Activated CD8-positive, alpha-beta T cell treated with anti-CD3 and anti-CD28 coated beads for 36 hours (primary cell): ENCODE data around the gene HOXB9. TPM values are rescaled to one million over a fixed set of nuclear protein-coding genes. Genes with fewer than 3 reads are reported as not detected.

Source experiments
- ATAC-seq: fragments of 200-7000 bp; cut with Tn5 transposase; one replicate; pipeline ENCODE4 v1.10.0; 2021; ENCODE audit warnings: mild to moderate bottlenecking, moderate library complexity
- CTCF ChIA-PET: fragments of 350-600 bp; sonication (Branson Sonifier 250); formaldehyde crosslinking; loops from one replicate; lab custom pipeline; 2021; ENCODE audit warnings: antibody characterized with exemption; lab: Charles Lee
- POLR2A ChIA-PET: fragments of 350-600 bp; sonication (Branson Sonifier 250); formaldehyde crosslinking; loops from one replicate; lab custom pipeline; 2021; ENCODE audit warnings: antibody characterized with exemption; lab: Charles Lee
- DNase-seq: peaks from one replicate; pipeline ENCODE4 v3.0.0-alpha.2; 2020
- H3K27ac Mint-ChIP-seq: one replicate; pipeline ENCODE4 v1.8.0; 2021; ENCODE audit warnings: mild to moderate bottlenecking, mixed read lengths
- H3K27me3 Mint-ChIP-seq: one replicate; pipeline ENCODE4 v1.8.0; 2021; ENCODE audit warnings: mixed read lengths
- H3K36me3 Mint-ChIP-seq: one replicate; pipeline ENCODE4 v1.8.0; 2021; ENCODE audit warnings: low read depth, mixed read lengths
- H3K4me1 Mint-ChIP-seq: one replicate; pipeline ENCODE4 v1.8.0; 2021; ENCODE audit warnings: low read depth, mixed read lengths
- H3K4me3 Mint-ChIP-seq: one replicate; pipeline ENCODE4 v1.8.0; 2021; ENCODE audit warnings: mild to moderate bottlenecking, moderate library complexity, mixed read lengths
- H3K9me3 Mint-ChIP-seq: one replicate; pipeline ENCODE4 v1.8.0; 2021; ENCODE audit warnings: mixed read lengths
- intact Hi-C: fragments of 100-400 bp; cut with micrococcal nuclease; formaldehyde crosslinking; loops from one replicate; pipeline ENCODE4 v1.10.0; 2022
- total RNA-seq, 2 experiments: library from RNA; stranded (reverse); gene quantifications; one replicate each; pipeline ENCODE4 v1.2.3, GENCODE V29; 2021
- TF ChIP-seq, protein P1 (sequence below): fragments of 200-600 bp; IDR thresholded peaks from one replicate; pipeline ENCODE4 v1.8.0; 2022; ENCODE audit warnings: antibody characterized with exemption, mild to moderate bottlenecking

Gene HOXB9
- total RNA-seq, 2 experiments from 2014 or later = 6.9 to 7.0 TPM

DNA sequence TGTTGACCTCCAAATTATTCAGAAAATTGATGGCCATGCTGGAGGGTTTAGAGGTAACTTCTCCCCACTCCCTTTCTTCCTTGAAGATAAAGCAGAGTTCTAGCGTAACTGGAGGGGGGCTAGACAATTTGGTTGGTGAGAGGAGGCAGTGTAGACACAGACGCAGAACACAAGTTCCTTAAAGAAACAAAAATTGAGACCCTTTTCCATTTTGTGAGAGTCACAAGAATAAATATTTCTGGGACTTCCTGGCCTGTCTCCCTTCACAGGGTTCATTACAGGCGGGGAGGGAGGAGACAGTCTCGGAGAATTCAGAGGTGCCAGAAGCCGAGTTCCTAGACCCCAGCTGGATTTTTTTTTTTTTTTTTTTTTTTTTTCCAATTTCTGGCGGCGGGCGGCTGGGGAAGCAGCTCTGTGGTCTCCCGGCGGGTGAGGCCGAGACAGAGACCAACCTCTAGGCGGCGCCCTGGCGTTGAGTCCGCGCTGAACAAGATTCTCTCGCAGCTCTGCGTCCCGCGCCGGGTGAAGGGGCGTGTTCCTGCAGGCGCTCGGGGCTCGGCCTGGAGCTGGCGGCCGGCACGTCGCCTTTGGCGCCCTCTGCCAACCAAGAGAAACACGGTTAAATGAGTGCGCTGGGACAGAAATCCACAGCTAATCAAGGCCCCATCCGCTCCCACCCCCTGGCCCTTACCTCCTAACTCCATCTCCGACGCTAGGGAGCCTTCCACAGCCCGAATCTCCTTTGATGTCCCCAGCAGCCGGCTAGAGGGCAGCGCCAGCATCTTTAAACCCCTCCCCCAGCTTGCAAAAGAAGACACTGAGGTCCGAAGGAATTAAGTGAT lies 10.2 kb upstream of the HOXB9 start:
- POLR2A ChIA-PET = interaction anchor here (0.9 to 1.2 kb wide), 2 partner anchors 18 to 102 kb away, joined by 3 to 4 read pairs; no protein-coding TSS in a partner anchor
- H3K9me3 Mint-ChIP-seq = no peaks in the 10 kb centered on the region
- H3K4me3 Mint-ChIP-seq = no peak overlapping the region
- DNase-seq (peak; percentile 89), ATAC-seq (peak; percentile 95)
- intact Hi-C loops = no loop called here
- H3K27ac Mint-ChIP-seq = no peak overlapping the region
- peaks cover 6% of the 10 kb centered on the region for H3K4me1 Mint-ChIP-seq
- TF ChIP-seq, protein P1, sequence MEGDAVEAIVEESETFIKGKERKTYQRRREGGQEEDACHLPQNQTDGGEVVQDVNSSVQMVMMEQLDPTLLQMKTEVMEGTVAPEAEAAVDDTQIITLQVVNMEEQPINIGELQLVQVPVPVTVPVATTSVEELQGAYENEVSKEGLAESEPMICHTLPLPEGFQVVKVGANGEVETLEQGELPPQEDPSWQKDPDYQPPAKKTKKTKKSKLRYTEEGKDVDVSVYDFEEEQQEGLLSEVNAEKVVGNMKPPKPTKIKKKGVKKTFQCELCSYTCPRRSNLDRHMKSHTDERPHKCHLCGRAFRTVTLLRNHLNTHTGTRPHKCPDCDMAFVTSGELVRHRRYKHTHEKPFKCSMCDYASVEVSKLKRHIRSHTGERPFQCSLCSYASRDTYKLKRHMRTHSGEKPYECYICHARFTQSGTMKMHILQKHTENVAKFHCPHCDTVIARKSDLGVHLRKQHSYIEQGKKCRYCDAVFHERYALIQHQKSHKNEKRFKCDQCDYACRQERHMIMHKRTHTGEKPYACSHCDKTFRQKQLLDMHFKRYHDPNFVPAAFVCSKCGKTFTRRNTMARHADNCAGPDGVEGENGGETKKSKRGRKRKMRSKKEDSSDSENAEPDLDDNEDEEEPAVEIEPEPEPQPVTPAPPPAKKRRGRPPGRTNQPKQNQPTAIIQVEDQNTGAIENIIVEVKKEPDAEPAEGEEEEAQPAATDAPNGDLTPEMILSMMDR = peak; percentile 77
- H3K27me3 Mint-ChIP-seq = peaks cover 74% of the 10 kb centered on the region
- CTCF ChIA-PET = interaction anchor here (0.6 to 3.5 kb wide), 63 partner anchors 8 to 1019 kb away, joined by 3 to 33 read pairs (median 4); partner anchors contain the start of genes ATP5MC1, HOXB5, HOXB8 and HOXB9
- H3K36me3 Mint-ChIP-seq = no peaks in the 10 kb centered on the region

DNA sequence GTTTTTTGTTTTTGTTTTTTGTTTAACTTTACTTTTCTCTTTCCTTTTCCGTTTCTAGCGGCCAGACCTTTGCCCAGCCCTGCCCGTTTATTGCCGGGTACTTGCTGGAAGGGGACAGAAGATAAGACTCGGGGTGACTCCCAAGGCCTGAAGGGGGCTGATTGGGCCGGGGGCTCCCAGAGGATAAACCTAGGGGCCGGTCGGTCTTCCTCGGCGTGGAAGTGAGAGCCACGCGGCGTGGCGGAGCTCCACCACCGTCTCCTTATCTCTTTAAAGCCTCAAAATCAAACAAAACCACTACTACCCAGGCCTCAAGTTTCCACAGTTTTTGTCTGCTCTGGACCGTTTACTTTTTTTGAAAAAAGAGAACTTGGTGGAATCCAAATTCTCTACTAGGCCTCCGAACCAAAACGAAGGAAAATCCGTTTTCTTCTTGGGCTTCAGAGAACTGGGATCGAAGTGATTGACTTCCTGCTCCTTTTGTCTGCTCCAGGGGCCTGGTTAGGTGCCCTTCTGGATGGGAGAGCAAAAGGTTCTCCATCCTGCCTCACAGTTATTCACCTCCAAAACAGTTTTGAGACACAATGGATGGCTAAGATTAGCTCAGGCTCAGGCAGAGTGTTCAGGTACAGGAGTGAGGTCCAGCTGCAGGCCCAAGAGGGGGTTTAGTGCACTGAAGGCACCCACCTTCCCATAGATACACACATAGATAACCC lies 8.5 kb upstream of the HOXB9 start:
- TF ChIP-seq, protein P1 = no peak
- DNase-seq (no peak), ATAC-seq (no peak)
- no peaks in the 10 kb centered on the region for H3K9me3 Mint-ChIP-seq
- POLR2A ChIA-PET = interaction anchor here (0.7 kb wide), 1 partner anchor 11 kb away, joined by 3 read pairs; no protein-coding TSS in a partner anchor
- H3K36me3 Mint-ChIP-seq = no peaks in the 10 kb centered on the region
- no peak overlapping the region for H3K27ac Mint-ChIP-seq
- intact Hi-C loops = no loop called here
- peaks cover 76% of the 10 kb centered on the region for H3K27me3 Mint-ChIP-seq
- H3K4me1 Mint-ChIP-seq = peaks cover 6% of the 10 kb centered on the region
- no peak overlapping the region for H3K4me3 Mint-ChIP-seq
- CTCF ChIA-PET = interaction anchor here (1.4 to 3.5 kb wide), 11 partner anchors 8 to 134 kb away, joined by 4 to 33 read pairs (median 11); partner anchors contain the start of genes HOXB8 and HOXB9

DNA sequence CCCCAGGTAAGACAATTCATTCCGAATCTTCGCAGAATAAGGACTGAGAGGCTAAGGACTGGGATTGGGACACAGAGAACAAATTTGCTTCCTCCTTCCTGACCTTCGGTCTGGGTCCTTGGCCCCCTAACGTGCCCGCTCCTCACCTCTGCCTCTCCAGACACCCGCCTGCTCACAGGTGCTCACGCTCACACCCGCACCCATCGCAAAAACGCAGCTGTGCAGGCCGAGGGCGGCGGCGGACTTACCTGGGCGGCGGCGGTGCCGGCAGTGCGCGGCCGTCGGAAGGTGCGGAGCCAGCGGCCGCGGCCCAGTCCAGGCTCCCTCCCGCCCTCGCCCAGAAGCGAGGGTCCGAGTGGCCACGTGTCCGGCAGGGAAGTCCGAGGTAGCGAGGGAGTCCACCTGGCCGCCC lies 7.1 kb upstream of the HOXB9 start:
- no peak for DNase-seq

DNA sequence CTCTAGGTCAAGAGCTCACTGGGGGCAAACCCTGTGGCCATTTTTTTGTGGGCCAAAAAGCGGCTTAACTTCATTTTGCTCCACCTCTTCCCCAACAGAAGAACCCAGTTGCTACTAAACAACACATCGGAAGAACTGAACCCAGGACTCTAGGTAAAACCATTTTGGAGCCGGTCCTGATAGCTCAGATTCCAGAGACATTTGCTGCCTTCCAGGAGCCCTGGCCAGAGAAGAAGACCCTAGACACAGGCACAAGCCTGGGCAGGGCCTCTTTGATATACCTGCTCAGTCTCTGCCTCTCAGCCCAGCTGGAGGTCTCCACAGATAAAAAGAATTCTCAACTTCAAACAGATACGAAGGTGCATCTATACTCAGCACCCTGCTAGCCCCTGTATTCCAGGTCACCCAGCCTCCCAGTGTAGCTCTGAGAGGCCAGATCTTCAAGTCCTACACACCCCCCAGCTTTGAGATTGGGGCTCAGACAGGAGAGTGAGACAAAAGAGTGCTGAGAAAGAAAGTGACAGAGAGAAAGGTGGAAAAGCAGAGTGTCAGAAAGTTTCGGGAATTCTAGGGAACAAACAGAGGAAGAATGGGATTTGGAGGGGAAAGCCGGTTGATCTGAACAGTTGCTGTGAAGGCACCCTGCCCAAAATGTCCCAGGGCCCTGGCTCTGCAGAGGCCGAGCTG lies 6.6 kb upstream of the HOXB9 start:
- peak overlapping the region; percentile 28 for H3K4me3 Mint-ChIP-seq
- DNase-seq = no peak

More for the DNA sequence above, 7.1 kb upstream of the HOXB9 start:
- ATAC-seq = no peak
- Mint-ChIP-seq H3K4me1 (peaks cover 6% of the 10 kb centered on the region), H3K27ac (no peak overlapping the region), H3K27me3 (peaks cover 84% of the 10 kb centered on the region), H3K4me3 (no peak overlapping the region), H3K9me3 (no peaks in the 10 kb centered on the region), H3K36me3 (no peaks in the 10 kb centered on the region)
- TF ChIP-seq, protein P1 = no peak
- intact Hi-C loops = no loop called here
- POLR2A ChIA-PET = interaction anchor here (0.6 kb wide), 1 partner anchor 383 kb away, joined by 3 read pairs; no protein-coding TSS in a partner anchor
- CTCF ChIA-PET = interaction anchor here (1.3 kb wide), 1 partner anchor 46 kb away, joined by 4 read pairs; no protein-coding TSS in a partner anchor

More for the DNA sequence above, 6.6 kb upstream of the HOXB9 start:
- POLR2A ChIA-PET = no interaction called here
- H3K4me1 Mint-ChIP-seq = peaks cover 6% of the 10 kb centered on the region
- ATAC-seq = no peak
- no peak overlapping the region for H3K27ac Mint-ChIP-seq
- TF ChIP-seq, protein P1 = no peak
- CTCF ChIA-PET = interaction anchor here (0.8 to 1.5 kb wide), 6 partner anchors 10 to 252 kb away, joined by 3 to 4 read pairs (median 4); partner anchors contain the start of gene HOXB5
- no peaks in the 10 kb centered on the region for H3K36me3 Mint-ChIP-seq
- intact Hi-C loops = no loop called here
- H3K9me3 Mint-ChIP-seq = no peaks in the 10 kb centered on the region
- peaks cover 84% of the 10 kb centered on the region for H3K27me3 Mint-ChIP-seq
